NT2/D1 (cell line): Measurements from ENCODE around the gene DNAJB1.

Source experiments
- SUZ12 ChIP-seq: IDR thresholded peaks from 2 replicates; pipeline ENCODE4 v1.6.1; 2011; ENCODE audit not compliant: insufficient read length, insufficient read depth; ENCODE audit errors: extremely low read depth
- YY1 ChIP-seq: IDR thresholded peaks from 2 replicates; pipeline ENCODE4 v1.6.1; 2011; ENCODE audit not compliant: insufficient read length, insufficient read depth
- ZNF274 ChIP-seq: IDR thresholded peaks from 2 replicates; pipeline ENCODE4 v1.6.1; 2011; ENCODE audit warnings: mild to moderate bottlenecking, low read depth, low read length

GRCh38 chr19:14561847-14562351 lies 43.7 kb upstream of the DNAJB1 start:
- TF ChIP-seq YY1 (no peak), ZNF274 (no peak), SUZ12 (no peak)
